GM12801 (cell line): ENCODE results near the gene SLC6A18.

Source experiments
- CTCF ChIP-seq: IDR thresholded peaks from one replicate; pipeline ENCODE4 v1.5.1; 2011; ENCODE audit warnings: control low read depth; ENCODE audit not compliant: insufficient read length; ENCODE audit errors: extremely low read depth

SLC6A18 gene

DNA sequence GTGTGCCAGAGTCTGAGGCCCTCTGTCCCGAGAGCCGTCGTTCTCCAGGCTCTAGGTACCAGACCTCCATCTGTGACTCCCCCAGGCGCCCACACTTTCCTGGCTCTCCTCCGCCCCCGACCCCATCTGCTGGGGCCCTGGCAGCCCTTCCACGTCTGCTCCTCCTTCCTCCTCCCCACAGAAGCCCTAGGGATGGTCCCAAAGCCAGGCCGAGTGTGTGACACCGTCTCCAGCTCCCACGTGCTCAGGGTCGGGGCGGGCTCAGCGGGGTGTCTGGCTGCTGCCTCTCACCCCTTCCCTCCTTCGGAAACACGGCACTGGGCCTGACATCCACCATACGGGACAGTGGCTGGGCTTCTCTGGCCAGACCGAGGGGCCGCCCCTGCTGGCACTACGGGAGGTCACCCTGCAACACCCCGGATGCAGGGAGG, 44.3 kb upstream of the SLC6A18 start:
- TF ChIP-seq CTCF: no peak

GRCh38 chr5:1181451-1182359, 43.5 kb upstream of the SLC6A18 start:
- no peak for TF ChIP-seq CTCF

DNA sequence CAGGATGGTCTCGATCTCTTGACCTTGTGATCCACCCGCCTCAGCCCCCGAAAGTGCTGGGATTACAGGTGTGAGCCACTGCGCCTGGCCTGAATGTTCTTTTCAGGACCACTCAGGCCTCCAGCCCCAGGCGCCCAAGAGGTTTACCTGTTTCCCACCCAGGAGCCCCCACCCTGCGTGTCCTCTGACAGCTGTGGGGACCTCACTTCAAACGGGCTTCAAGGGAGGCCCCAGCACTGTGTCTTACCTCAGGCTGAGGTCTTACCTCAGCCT, 42.9 kb upstream of the SLC6A18 start:
- TF ChIP-seq CTCF: no peak

DNA sequence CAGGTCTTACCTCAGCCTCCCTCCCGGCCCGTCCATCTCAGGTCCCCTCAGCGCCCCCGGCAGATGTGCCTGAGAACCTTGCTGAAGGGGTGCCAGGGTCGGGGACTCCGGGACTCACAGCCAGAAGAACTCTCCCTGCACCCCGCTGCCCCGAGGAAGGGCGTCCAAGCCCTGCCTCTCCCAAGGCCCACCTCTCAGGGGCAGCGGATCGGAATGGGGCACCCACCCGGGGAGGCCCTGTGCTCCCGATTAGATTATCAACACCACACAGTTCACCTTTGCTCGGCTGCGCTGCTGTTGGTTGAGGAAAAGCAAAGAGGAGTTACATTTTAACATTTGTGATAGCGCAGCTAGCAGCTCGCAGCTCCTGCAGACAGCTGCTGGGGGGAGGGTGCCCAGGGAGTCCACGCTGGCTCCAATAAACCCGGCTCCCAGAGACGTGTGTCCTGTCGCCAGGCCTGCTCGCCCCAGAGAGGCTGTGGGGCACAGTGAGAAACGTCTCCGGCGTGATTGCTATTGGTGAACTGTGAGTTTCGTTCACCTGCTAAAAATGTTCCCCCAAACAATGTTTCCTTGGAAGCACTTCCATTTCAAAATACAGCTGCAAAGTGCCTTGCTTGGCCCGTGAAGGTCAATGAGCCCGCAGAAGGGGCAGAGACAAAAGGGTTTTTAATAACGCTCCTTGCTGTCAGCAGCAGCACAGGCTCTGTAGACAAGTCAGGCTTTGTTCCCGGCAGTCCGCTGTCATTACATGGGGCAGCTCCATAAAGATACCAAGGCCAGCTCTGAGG, 42.4 kb upstream of the SLC6A18 start:
- TF ChIP-seq CTCF: no peak

DNA sequence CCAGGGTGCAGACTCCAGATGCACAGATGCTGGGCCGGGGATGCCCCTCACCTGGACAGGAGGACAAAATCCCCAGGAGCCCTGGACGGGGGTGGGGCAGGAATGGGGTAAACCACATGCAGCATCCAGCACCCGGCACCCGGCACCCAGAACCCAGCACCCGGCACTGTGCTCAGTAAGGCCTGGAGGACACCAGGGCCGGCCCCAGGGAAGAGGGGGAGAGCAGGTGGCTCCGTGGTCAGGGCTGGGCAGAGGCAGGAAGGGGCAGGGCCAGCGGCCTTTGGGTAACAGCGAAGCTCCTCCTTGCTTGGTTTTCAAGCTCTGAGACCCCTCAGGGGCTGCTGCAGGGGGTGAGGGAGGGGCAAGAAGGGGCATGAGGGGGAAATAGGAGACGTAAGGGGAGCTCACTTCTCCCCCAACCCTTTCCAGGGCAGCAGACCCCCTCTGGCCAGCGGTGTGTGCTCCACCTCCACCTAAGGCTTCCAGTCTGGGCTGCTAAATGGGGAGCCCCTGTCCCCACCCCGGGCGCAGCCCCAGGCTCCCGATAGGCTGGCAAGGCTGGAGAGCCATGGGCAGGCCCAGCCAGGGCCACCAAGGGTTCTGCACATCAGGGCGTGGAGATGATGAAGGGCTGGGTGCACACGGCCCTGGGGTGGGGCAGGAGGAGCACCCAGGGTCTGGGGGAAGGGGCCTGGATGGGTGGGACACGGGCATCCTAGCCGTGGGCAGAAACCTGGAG, 41.6 kb upstream of the SLC6A18 start:
- TF ChIP-seq CTCF: no peak

DNA sequence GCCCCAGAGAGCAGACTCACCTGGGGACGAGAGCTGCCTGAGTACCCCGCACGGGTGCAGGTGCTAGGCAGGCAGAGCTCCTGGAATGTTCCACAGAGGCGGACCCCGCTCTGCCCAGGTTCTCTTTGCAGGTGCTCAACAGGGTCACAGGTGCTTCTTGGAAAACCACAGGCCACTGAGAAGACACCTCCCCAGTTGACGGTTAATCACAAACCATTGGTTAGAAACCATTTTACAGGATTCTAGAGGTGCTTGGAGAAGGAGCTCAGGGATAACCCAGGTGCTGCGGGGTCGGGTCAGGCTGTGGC, 41.1 kb upstream of the SLC6A18 start:
- TF ChIP-seq CTCF: no peak

DNA sequence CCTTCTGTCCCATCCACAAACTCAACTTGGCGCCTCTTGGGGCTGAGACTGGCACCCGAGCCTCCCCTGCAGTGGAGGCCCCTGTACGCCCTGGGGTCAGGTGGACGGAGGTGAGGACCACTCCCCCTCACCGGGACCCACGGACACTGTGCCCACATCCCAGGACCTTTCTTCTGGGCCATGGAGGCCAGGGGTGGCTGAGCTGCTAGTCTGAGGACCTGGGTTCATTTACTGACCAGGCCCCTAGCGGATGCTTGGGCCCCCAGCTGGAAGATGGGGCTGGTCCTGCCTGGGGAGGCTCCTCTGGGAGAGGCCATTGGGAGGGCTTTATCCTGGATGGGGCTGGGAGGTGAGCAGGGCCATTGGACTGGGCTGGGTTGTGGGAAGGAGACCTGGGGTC, 40.7 kb upstream of the SLC6A18 start:
- no peak for TF ChIP-seq CTCF
